Measurements from ENCODE around the gene CSTF1. TPM values are rescaled to one million over a fixed set of nuclear protein-coding genes. Genes with fewer than 3 reads are reported as not detected.

CSTF1 gene
- total and polyA plus RNA-seq, 4 donors = 11.9 to 20.2 (median 16.0) TPM

GRCh38 chr20:56360133-56360907 lies 32.1 kb upstream of the CSTF1 start:
- H3K27me3 ChIP-seq (ENCODE audit: control insufficient read depth in 4 of 4, insufficient read depth in 4 of 4, low read length in 3 of 4) = no peaks in the 10 kb centered on the region
- peaks cover 0 to 4% (median 2%) of the 10 kb centered on the region in 4 donors for H3K36me3 ChIP-seq (ENCODE audit: control insufficient read depth in 4 of 4, insufficient read depth in 3 of 4, low read depth in 1 of 4, low read length in 3 of 4)
- no peaks in the 10 kb centered on the region for H3K9me3 ChIP-seq (ENCODE audit: control insufficient read depth in 4 of 4, low read length in 3 of 4)
- H3K4me3 ChIP-seq (ENCODE audit: low read depth in 1 of 3, low read length in 3 of 3) = peak overlapping the region in 2 of 3 donors; percentile 65 to 96
- peaks cover 8 to 18% (median 11%) of the 10 kb centered on the region in 4 donors for H3K4me1 ChIP-seq (ENCODE audit: control insufficient read depth in 4 of 4, insufficient read depth in 4 of 4, low read length in 3 of 4)
- peak overlapping the region; percentile 52 to 74 for H3K27ac ChIP-seq (ENCODE audit: low read depth in 1 of 2, low read length in 2 of 2)
- 75% methylated on average over 14 of the region's 14 CpGs for WGBS
- peak; percentile 47 for DNase-seq (ENCODE audit: low spot score)
- TF ChIP-seq YY1 (IDR thresholded peaks at IDR 0.05) (peak; percentile 38), FOXA2 (IDR thresholded peaks at IDR 0.05) (peak; percentile 59), SP1 (IDR thresholded peaks at IDR 0.05) (peak; percentile 47), CTCF (IDR thresholded peaks at IDR 0.05; ENCODE audit: low read depth, low read length, missing input control) (no peak), TAF1 (conservative IDR thresholded peaks at IDR 0.05) (no peak), GABPA (IDR thresholded peaks at IDR 0.05 in 1 of 2, conservative IDR thresholded peaks at IDR 0.05 in 1 of 2) (no peak), HNF4A (conservative IDR thresholded peaks at IDR 0.05) (peak; percentile 51 to 62), NR2F2 (IDR thresholded peaks at IDR 0.05) (no peak), EGR1 (IDR thresholded peaks at IDR 0.05; ENCODE audit: low read depth in 2 of 2) (no peak), MAX (IDR thresholded peaks at IDR 0.05) (no peak), HNF4G (IDR thresholded peaks at IDR 0.05) (no peak), RXRA (IDR thresholded peaks at IDR 0.05) (peak in 1 of 2 donors; percentile 34), ATF3 (IDR thresholded peaks at IDR 0.05) (no peak), JUND (IDR thresholded peaks at IDR 0.05) (no peak), ZBTB33 (IDR thresholded peaks at IDR 0.05) (no peak), FOXA1 (IDR thresholded peaks at IDR 0.05) (no peak), RAD21 (IDR thresholded peaks at IDR 0.05) (no peak)
- TF ChIP-seq, protein P1, sequence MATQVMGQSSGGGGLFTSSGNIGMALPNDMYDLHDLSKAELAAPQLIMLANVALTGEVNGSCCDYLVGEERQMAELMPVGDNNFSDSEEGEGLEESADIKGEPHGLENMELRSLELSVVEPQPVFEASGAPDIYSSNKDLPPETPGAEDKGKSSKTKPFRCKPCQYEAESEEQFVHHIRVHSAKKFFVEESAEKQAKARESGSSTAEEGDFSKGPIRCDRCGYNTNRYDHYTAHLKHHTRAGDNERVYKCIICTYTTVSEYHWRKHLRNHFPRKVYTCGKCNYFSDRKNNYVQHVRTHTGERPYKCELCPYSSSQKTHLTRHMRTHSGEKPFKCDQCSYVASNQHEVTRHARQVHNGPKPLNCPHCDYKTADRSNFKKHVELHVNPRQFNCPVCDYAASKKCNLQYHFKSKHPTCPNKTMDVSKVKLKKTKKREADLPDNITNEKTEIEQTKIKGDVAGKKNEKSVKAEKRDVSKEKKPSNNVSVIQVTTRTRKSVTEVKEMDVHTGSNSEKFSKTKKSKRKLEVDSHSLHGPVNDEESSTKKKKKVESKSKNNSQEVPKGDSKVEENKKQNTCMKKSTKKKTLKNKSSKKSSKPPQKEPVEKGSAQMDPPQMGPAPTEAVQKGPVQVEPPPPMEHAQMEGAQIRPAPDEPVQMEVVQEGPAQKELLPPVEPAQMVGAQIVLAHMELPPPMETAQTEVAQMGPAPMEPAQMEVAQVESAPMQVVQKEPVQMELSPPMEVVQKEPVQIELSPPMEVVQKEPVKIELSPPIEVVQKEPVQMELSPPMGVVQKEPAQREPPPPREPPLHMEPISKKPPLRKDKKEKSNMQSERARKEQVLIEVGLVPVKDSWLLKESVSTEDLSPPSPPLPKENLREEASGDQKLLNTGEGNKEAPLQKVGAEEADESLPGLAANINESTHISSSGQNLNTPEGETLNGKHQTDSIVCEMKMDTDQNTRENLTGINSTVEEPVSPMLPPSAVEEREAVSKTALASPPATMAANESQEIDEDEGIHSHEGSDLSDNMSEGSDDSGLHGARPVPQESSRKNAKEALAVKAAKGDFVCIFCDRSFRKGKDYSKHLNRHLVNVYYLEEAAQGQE (IDR thresholded peaks at IDR 0.05) = peak; percentile 19
- peak overlapping the region in 1 of 2 donors; percentile 28 for H3K9ac ChIP-seq (ENCODE audit: low read depth in 1 of 2, low read length in 2 of 2)

Measured in liver (tissue), 9 donors.